Measurements from ENCODE around the gene STON2. TPM values are rescaled to one million over a fixed set of nuclear protein-coding genes. Genes with fewer than 3 reads are reported as not detected.

STON2 gene
- 100 to 1,000 TPM in 1 of 4 donors, 10 to 100 TPM in 3; 37.4 to 147 (median 77.1) TPM for total RNA-seq
- 10 to 100 TPM in 1 of 3 donors, 1 to 10 TPM in 2; 4.8 to 18.2 (median 6.2) TPM for polyA plus RNA-seq
- long read RNA-seq, donor 1, partial matches to known transcripts, result 3 of 6 reads
- long read RNA-seq, donor 1, other reads (novel, unspliced or antisense), result 3 of 6 reads
- long read RNA-seq, donor 2, partial matches to known transcripts, result 8 of 18 reads
- long read RNA-seq, donor 2, other reads (novel, unspliced or antisense), result 9 of 18 reads

GRCh38 chr14:81400202-81400678 lies at the start of gene STON2:
STON2 (minus strand) TSS chr14:81400324; CDS start chr14:81398382, 1,942 bp downstream.
- intact Hi-C loops (cut with DNase I), result loop anchor here (5.0 kb wide), 2 partner anchors 37 to 47 kb away; no protein-coding TSS in a partner anchor
- H3K9me3 ChIP-seq, result no peaks in the 10 kb centered on the region
- peak within 1 kb of the TSS; percentile 88 for H3K27ac ChIP-seq

GRCh38 chr14:81449576-81449975 lies 49.5 kb upstream of the STON2 start:
- WGBS, 3 donors, result 22 to 29% (median 28%) methylated on average over 6 of the region's 6 CpGs
- peaks cover 56% of the 10 kb centered on the region for H3K4me1 ChIP-seq
- H3K27me3 ChIP-seq (ENCODE audit: insufficient read depth in 3 of 3, low read length in 2 of 3), result no peaks in the 10 kb centered on the region
- no peaks in the 10 kb centered on the region for H3K9me3 ChIP-seq
- intact Hi-C loops (cut with DNase I), result loop anchor here (5.0 kb wide), 2 partner anchors 37 to 47 kb away; partner anchors contain the start of gene STON2 (in 1 of the 2)
- H3K4me3 ChIP-seq, result peak overlapping the region; percentile 24
- no peak for ATAC-seq
- DNase-seq, result no peak
- no peaks in the 10 kb centered on the region for H3K36me3 ChIP-seq (ENCODE audit: insufficient read depth in 1 of 2, low read depth in 1 of 2)
- TF ChIP-seq CTCF (IDR thresholded peaks at IDR 0.05), result no peak
- H3K27ac ChIP-seq, result peak overlapping the region; percentile 82

More at GRCh38 chr14:81400202-81400678, at the start of gene STON2:
- H3K4me1 ChIP-seq, result peaks cover 40% of the 10 kb centered on the region
- TF ChIP-seq CTCF (IDR thresholded peaks at IDR 0.05), result no peak
- no peaks in the 10 kb centered on the region for H3K27me3 ChIP-seq (ENCODE audit: insufficient read depth in 3 of 3, low read length in 2 of 3)
- ATAC-seq (peak; percentile 72 to 80 (median 73)), DNase-seq (peak; percentile 61 to 67)
- 21 to 34% (median 26%) methylated on average over 5 of the region's 5 CpGs for WGBS, 3 donors
- peak within 1 kb of the TSS; percentile 50 for H3K4me3 ChIP-seq
- H3K36me3 ChIP-seq (ENCODE audit: insufficient read depth in 1 of 2, low read depth in 1 of 2), result peaks cover 0 to 27% of the 10 kb centered on the region in 2 donors

- Histone ChIP-seq H3K27me3 (ENCODE audit: insufficient read depth in 3 of 3, low read length in 2 of 3) (no peaks in the 10 kb centered on the region), H3K4me3 (peak overlapping the region; percentile 24), H3K36me3 (ENCODE audit: insufficient read depth in 1 of 2, low read depth in 1 of 2) (no peaks in the 10 kb centered on the region), H3K9me3 (no peaks in the 10 kb centered on the region), H3K27ac (peak overlapping the region; percentile 82), H3K4me1 (peaks cover 56% of the 10 kb centered on the region)
- DNase-seq (peak; percentile 31 to 76), ATAC-seq (peak; percentile 46 to 71 (median 50))
- WGBS, 3 donors, result 6 to 10% (median 9%) methylated on average over 4 of the region's 4 CpGs
- no peak for TF ChIP-seq CTCF (IDR thresholded peaks at IDR 0.05)
- intact Hi-C loops (cut with DNase I), result loop anchor here (5.0 kb wide), 2 partner anchors 37 to 47 kb away; partner anchors contain the start of gene STON2 (in 1 of the 2)
Measured at GRCh38 chr14:81449114-81449513, 49.0 kb upstream of the STON2 start.

- intact Hi-C loops (cut with DNase I), result loop anchor here (5.0 kb wide), 2 partner anchors 35 to 45 kb away; partner anchors contain the start of gene STON2 (in 1 of the 2)
- TF ChIP-seq CTCF (IDR thresholded peaks at IDR 0.05), result no peak
- Histone ChIP-seq H3K27me3 (ENCODE audit: insufficient read depth in 3 of 3, low read length in 2 of 3) (no peaks in the 10 kb centered on the region), H3K4me1 (peaks cover 46% of the 10 kb centered on the region), H3K9me3 (no peaks in the 10 kb centered on the region), H3K27ac (peak overlapping the region; percentile 82), H3K4me3 (no peak overlapping the region), H3K36me3 (ENCODE audit: insufficient read depth in 1 of 2, low read depth in 1 of 2) (no peaks in the 10 kb centered on the region)
- DNase-seq (peak; percentile 34 to 71), ATAC-seq (peak; percentile 49 to 72 (median 62))
- WGBS, 3 donors, result 14 to 26% (median 24%) methylated on average over 3 of the region's 3 CpGs
Measured at GRCh38 chr14:81447021-81447764, 47.1 kb upstream of the STON2 start.
